Fibroblast of pulmonary artery (primary cell): Measurements from ENCODE around the gene ZNF304.
A peak's percentile ranks its signal among the peaks of the same experiment; 100 is the strongest.

Source experiments
- DNase-seq: peaks from one replicate; pipeline ENCODE4 v3.0.0-alpha.2; 2010; ENCODE audit warnings: low read depth
- H3K4me3 ChIP-seq: replicated peaks from 2 replicates; pipeline ENCODE4 v1.5.1; 2011; ENCODE audit warnings: low read depth, mild to moderate bottlenecking, control low read depth, low read length, moderate library complexity
- TF ChIP-seq, protein P1 (sequence below): IDR thresholded peaks from 2 replicates; pipeline ENCODE4 v1.5.1; 2011; ENCODE audit warnings: mild to moderate bottlenecking, control low read depth, low read length, inconsistent platforms; ENCODE audit errors: missing control alignments

Gene ZNF304

DNA sequence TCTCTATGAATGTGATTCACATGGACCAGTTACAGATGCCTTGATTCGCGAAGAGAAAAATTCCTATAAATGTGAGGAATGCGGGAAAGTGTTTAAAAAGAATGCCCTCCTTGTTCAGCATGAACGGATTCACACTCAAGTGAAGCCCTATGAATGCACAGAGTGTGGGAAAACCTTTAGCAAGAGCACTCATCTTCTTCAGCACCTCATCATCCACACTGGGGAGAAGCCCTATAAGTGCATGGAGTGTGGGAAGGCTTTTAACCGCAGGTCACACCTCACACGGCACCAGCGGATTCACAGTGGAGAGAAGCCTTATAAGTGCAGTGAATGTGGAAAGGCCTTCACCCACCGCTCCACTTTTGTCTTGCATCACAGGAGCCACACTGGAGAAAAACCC, 23.1 kb upstream of the ZNF304 start:
- no peak for DNase-seq
- TF ChIP-seq, protein P1, sequence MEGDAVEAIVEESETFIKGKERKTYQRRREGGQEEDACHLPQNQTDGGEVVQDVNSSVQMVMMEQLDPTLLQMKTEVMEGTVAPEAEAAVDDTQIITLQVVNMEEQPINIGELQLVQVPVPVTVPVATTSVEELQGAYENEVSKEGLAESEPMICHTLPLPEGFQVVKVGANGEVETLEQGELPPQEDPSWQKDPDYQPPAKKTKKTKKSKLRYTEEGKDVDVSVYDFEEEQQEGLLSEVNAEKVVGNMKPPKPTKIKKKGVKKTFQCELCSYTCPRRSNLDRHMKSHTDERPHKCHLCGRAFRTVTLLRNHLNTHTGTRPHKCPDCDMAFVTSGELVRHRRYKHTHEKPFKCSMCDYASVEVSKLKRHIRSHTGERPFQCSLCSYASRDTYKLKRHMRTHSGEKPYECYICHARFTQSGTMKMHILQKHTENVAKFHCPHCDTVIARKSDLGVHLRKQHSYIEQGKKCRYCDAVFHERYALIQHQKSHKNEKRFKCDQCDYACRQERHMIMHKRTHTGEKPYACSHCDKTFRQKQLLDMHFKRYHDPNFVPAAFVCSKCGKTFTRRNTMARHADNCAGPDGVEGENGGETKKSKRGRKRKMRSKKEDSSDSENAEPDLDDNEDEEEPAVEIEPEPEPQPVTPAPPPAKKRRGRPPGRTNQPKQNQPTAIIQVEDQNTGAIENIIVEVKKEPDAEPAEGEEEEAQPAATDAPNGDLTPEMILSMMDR: no peak
- H3K4me3 ChIP-seq: no peak overlapping the region

- H3K4me3 ChIP-seq: no peak overlapping the region
- peak; percentile 26 for DNase-seq
- TF ChIP-seq, protein P1: no peak
Observed at GRCh38 chr19:57334191-57334590, 16.9 kb upstream of the ZNF304 start.

DNA sequence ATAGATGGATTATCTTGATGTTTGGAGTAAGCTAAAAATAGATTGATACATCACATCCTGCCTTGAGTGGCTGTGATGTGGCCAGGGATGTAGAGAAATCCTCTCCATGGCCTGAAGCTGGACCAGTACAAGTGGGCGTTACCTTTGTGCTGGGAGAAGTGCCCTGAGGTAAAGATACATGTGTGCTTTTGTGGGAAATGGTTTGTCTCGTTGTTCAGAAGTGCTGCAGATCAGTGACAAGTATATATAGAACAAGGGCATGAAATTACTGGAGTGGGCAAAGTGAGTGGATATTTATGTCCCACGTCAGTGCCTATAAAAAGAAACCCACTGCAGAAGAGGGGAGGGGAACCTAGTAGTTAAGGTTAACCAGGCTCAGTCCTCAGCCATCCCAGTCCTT, 12.2 kb upstream of the ZNF304 start:
- peak; percentile 13 for DNase-seq
- TF ChIP-seq, protein P1: no peak
- no peak overlapping the region for H3K4me3 ChIP-seq

- TF ChIP-seq, protein P1: no peak
- H3K4me3 ChIP-seq: no peak overlapping the region
- no peak for DNase-seq
Observed at GRCh38 chr19:57342582-57342981, 8.5 kb upstream of the ZNF304 start.

GRCh38 chr19:57348136-57348535, 2.9 kb upstream of the ZNF304 start:
- TF ChIP-seq, protein P1: no peak
- H3K4me3 ChIP-seq: no peak overlapping the region
- peak; percentile 21 for DNase-seq

DNA sequence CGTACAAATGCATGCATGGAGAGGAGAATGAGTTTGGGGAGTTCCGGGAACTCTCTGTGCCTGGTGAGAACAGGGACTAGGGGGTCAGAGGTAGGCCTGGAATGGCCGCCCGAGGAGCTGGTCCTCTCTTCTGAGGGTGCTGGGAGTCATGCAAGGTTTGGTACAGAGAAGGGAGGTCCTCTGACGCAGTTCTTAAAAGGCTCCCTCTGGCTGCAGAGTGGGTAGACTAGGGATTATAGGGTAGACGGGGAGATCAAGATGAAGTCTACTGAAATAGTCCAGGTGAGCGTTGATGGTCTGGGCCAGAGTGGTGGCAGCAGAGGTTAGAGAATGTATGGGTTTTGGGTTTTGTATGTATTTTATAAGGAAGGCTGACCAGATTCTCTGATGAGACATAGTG, 796 bp downstream of the ZNF304 start:
- DNase-seq: no peak
- TF ChIP-seq, protein P1: no peak
- H3K4me3 ChIP-seq: peak overlapping the region; percentile 99

DNA sequence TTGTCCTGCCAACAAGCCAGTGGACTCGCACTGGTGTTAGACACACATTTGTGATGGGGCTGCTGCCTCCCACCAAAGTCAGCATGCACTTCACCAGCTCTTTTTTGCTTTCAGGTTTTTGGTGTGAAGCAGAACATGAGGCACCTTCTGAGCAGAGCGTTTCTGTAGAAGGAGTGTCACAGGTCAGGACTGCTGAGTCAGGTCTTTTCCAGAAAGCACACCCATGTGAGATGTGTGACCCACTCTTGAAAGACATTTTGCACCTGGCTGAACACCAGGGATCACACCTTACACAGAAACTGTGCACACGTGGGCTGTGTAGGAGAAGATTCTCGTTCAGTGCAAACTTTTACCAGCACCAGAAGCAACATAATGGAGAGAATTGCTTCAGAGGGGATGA, 4.8 kb downstream of the ZNF304 start:
- H3K4me3 ChIP-seq: no peak overlapping the region
- DNase-seq: no peak
- TF ChIP-seq, protein P1: no peak
